ENCODE data around the gene COQ7.

- TF ChIP-seq EZH2 (IDR thresholded peaks at IDR 0.05; ENCODE audit: low read length, missing control alignments) (no peak), CTCF (conservative IDR thresholded peaks at IDR 0.05 in 1 of 2, IDR thresholded peaks at IDR 0.05 in 1 of 2; ENCODE audit: low read depth in 1 of 2, low read length in 2 of 2) (peak; percentile 89 to 99)
Observed at GRCh38 chr16:19086322-19087199, 19.1 kb downstream of the COQ7 start.

All from fibroblast of lung (primary cell).